DMS153 (cell line): ENCODE results near the gene ZMYND8.
"Not testable (repeated sequence)": the region's sequence is repeated elsewhere in the genome, so short reads cannot be mapped to it uniquely, and the experiment has no call there.

Experiments used
- DNase-seq: peaks from one replicate; lab custom pipeline; 2025; lab: John Stamatoyannopoulos, UW

Gene ZMYND8

DNA sequence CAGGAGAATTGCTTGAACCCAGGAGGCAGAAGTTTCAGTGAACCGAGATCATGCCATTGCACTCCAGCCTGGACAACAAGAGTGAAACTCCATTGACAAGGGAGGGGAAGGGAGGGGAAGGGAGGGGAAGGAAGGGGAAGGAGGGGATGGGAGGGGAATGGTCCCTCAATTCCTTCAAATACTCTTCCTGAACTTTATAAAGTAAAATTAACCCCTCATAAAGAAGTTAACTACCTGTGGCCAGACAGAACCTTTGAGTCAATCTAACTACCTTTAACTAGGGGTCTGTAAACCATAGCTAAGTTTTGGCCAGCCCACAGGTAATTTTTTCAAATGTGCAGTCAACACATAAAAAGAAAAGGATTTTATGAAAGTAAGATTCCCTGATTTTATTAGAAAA is 131.0 kb downstream of the ZMYND8 start:
- DNase-seq = no peak

DNA sequence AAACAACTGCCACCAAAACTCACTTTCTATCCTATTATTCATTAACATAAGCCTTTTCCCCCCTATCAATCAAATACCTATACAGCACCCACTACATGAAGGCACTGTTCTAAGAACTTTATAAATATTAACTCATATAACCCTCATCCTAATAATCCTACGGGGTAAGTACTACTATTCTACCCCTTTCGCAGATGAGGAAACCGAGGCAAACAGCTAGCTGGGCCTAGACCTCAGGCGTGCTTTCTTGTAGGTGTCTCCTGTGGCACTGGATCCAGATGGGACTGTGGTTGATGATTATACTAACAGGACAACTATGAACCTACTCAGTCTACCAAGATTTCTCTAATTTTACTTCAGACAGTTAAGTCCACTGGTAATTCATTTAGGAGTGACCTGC is 131.6 kb downstream of the ZMYND8 start:
- DNase-seq = no peak

DNA sequence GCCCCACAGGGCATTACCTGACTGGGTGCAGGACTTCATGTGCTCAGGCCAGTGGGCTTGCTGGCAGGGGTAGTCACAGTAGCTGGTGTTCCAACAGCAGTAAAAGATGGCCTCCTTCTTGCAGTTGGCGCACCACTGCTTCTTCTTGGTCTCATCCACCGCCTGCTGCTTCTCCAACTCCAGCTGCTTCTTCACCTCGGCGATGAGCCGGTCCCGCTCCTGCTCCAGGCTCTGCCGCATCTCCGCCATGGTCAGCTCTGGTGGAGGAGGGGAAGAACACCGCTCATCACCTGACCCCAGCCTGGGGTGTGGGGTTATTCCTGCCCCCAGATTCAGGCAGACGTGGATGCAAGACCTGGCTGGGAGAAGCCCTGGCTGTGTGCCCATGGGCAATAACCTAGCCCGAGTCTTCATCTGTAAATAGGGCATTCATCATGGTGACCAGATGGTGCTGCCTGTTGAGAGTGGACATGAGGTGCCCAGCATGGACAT is 132.2 kb downstream of the ZMYND8 start:
- no peak for DNase-seq

DNA sequence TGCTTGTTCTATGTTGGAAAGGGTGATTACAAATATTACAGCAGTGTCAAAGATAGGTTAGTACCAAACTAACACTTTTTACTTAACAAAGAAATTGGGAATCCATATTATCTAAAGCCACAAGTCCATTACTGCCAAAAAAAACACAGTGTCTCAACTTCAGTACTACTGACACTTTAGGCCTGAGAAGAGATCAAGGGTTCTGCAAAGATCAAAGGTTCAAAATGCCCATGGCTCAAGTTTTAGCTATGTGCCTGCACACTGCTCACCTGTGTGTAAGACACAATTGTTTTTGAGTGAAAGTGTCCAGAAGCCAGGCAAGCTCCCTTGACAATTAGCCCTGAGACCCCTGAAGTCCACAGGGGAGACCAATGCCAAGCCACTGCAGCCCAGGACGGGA is 132.6 kb downstream of the ZMYND8 start:
- no peak for DNase-seq

DNA sequence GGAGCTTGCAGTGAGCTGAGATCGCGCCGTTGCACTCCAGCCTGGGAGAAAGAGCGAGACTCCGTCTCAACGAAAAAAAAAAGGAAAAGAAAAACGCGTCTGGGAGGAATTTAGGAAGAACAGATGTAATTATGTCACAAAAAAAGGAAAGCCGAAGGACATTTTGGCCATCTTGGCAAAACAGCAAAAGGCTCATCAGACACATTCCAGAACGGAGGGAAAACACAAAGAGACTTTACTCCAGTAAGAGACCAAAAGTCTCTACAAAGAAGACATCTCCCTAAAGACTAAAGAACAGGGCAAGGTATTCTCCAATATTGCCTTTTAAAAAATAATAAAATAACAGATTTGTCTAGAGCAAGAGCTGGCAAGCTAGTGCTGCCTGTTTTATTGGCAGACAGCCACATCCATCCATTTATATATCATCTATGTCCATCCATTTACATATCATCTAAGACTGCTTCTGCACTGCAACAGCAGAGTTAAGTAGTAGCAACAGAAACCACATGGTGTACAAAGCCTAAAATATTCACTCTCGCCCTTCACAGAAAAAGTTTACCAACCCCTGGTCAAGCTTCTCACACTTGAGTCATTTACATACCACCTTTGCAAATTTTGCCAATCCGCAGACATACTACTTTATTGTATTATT is 133.9 kb downstream of the ZMYND8 start:
- no peak for DNase-seq

DNA sequence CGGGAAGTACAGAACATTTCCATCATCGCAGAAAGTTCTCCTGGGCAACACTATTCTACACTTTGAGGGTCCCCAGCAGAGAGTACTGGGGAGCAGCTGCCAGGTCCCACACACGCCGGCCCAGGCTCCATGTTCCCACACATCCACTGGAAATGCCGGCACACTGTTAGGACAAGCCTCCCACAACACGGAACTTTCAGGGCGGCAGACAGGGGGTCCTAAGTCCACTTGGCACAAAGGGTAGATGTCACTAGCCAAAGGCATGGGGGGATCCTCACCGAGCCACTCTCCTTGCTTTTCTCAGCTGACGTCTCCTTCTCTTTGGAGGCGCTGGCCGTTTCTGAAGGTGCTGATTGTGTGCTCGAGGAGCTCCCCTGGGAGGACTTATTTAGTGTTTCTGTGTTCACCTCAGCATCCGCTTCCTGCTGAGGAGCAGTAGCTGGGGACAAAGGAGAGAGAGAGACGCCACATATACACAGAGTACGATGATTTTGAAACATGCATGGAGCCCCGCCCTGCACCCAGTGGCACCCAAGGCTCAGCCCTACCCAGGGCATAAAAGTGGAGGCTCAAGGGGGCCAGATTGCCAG is 135.4 kb downstream of the ZMYND8 start:
- no peak for DNase-seq

DNA sequence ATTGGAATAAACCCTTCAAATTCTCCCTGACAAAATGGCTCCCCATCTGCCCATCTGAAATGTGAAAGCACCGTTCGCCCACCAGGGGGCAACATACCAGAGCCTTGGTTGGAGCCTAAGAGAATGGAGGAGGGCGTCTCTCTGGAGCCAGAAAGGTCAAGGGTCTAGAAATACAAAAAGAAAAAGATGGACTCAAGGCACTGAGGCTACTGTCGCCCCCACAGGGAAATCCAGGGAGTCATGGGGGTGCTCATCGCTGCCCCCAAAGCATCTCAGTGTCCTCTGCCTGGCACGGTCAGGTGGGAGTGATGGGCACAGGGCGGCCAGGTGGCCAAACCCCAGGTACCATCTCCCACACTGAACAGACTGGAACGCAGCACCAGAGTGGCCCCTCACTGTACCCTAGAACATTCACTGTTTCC is 136.3 kb downstream of the ZMYND8 start:
- DNase-seq = no peak

DNA sequence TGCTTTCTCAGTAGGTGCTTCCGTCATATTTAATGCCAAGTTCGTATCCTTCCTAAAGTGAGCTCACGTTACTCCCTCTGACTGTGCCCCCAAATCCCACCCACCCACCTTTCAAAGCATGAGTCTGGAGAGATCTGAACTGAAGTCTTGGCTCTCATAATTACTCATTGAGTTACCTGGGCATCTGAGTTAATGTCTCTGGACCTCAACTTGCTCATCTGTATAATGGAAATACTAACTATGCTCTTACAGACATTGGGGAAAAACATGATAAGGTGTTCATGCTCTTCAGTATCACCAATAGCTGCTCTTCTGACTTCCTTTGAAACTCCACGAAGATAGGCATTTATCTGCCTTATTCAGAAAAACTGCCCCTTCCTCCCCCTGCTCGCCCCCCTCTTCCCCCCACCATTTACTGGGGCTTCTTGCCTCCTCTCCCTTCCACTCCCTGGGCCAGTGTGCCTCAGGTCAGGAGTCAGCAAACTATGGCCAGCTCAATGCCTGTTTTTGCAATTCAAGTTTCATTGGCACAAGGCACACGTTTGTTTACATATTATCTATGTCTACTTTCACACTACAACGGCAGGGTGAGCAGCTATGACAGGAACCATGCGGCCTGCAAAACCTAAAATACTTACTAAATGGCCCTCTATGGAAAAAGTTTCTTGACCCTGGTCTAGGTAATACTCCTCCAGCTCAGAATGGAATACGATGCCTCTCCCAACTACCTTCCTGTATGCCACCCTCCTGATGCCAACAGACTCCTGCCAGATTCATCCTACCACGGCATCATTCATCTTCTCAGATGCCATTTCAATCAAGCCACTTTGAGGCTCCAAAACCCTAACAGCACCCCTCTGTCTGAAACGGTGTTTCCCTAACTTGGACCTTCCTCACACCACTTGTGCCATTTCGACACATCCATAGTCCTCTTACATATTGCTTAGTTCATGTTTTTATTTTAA is 138.7 kb downstream of the ZMYND8 start:
- DNase-seq = no peak

DNA sequence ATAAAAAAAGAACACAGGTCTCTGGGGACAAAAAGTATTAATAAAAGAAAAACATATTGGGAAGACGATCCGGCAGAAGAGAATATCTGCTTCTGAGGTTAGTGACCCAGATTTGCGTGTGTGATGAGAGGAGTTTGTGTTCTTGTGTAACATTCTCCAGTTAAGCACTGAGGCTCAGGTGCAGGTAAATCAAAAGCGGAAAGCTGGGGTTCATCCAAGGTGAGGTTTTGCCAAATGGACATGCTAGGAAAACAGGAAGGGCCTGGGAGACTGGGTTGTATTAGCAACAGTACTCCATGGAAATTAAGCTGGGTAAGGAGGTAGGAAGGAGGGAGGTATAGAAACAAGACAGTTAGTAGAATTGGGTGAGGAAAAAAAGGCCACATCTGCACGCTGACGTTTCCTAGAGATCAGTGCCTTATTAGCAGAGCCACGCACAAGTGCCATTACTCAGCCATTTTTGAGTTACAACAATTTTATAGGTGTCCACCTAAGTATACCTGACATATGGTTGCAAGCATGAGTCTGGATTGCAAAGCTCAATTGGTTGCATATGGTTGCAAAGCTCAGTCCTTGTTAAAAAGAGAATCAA is 139.6 kb downstream of the ZMYND8 start:
- DNase-seq = no peak

DNA sequence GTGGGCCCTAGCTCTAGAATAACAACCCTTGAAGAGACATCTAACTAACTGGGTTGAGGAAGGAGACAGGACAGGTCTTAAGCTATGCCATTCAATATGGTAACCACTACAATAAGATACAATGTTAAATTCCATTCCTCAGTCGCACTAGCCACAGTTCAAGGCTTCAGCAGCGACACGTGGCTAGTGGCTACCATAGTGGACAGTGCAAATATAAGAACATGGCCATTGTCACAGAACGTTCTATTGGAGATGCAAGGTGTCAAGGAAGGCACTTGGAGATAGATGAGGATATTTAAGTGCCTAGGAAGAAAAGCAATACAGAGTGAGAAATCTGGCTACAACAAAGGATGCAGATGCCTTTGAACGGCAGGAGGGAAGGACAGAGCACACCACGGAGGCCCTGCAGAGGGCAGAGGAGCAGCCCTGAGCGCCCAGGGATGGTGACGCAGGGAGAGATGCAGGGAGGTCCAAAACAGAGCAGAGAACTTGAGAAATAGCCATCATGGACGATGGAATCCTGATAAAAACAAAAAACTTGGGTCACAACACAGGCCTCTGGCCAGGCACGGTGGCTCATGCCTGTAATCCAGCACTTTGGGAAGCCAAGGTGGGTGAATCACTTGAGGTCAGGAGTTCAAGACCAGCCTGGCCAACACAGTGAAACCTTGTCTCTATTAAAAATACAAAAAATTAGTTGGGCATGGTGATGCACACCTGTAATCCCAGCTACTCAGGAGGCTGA is 140.7 kb downstream of the ZMYND8 start:
- no peak for DNase-seq

DNA sequence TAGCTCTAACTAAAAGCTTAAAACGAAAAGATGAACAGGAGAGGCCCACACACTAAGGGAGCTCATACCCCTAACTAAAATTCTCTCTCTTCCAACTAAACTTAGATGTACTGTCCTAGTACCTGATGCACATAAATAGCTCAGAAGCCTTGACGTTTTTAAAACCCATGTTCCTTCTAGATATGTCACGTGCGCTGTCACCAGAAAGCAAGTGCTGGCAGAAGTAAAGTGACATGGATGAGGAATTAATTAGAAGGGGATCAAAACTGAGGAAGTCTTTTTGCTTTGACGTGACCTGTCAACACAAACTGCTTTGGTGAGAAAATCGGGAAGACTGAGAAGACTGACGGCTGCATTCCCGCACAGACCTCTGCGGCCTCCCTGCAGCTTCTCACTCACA is 142.5 kb downstream of the ZMYND8 start:
- no peak for DNase-seq

DNA sequence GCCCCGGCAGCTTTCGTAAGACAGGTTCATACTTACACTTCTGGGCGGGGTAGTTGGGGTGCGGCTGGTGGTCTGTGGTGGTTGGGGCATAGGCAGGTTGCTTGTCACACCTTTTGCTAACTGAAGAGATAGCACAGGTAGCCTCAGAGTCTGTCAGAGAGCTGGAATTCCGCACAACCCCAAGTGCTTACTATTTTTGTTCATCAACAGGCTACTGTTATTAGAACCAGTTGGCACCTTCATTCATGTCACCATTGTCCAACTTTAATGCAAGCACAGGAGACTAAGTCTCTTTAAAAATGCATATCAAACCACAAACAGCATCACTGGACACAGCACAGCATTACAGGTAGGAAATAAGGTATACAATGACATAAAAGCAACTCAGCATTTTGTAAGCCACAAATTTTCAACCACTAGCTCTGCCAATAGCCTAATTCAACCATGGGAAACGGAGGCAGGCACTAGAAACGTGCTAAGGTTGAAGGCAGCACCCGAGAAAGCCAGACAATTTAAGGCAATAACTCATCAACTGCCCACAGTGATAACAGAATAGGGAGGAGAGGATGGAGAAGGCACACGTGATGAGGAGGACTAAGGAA is 143.8 kb downstream of the ZMYND8 start:
- DNase-seq = no peak

DNA sequence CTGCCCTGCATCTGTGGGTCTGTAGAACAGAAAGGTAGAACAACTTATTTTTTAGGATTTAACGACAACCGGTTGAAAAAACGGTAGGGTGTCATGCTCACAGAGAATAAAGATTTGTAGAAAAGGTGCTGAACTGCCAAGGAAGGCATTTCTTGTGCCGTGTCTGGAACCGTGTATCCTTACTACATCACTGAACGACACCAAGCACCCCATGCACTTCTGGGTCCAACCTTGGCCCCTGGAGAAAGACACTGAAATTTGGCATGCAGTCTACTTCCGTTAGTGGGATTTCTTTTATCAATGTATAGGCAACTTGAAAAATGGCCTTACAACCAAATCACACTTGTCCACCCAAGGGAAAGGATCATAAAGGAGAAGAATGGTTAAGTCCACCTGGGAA is 145.5 kb downstream of the ZMYND8 start:
- no peak for DNase-seq

DNA sequence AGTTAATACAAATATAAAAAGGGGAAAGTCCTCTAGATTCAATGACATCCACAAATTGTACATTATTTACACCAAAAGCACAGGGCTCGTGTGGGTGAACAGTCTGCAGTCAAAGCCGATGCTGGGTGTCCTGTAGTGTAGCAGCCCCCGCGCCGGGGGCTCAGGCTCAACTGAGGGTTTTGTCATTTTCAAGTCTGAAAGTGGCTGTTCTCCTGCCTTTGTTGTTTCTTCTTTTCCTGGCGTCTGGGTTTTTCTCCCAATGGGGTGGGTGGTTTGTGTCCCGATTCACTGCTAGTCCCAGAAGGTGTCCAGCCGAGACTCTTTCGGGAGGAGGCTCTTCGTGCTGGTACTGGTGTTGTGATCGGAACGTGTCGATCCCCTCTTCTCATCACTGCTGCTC is 146.0 kb downstream of the ZMYND8 start:
- DNase-seq = no peak

DNA sequence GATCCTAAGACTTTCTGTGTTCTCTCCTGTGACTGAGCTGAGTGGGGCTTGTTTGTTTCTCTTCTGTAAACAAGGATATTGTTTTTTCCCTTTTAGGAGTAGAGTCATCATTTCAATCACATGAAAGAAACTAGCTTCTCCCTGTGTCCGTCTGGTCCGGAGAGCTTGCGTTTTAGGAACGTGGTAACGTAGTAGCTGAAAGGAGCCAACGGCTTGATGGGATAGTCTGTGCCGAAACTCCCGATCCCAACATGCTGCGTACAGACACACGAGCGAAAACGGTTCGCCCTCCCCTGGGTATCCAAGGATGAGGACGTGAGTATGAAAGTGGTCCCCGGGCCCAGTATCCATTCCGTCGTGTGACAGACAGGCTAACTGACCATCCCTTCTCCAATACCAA is 146.5 kb downstream of the ZMYND8 start:
- DNase-seq = no peak

DNA sequence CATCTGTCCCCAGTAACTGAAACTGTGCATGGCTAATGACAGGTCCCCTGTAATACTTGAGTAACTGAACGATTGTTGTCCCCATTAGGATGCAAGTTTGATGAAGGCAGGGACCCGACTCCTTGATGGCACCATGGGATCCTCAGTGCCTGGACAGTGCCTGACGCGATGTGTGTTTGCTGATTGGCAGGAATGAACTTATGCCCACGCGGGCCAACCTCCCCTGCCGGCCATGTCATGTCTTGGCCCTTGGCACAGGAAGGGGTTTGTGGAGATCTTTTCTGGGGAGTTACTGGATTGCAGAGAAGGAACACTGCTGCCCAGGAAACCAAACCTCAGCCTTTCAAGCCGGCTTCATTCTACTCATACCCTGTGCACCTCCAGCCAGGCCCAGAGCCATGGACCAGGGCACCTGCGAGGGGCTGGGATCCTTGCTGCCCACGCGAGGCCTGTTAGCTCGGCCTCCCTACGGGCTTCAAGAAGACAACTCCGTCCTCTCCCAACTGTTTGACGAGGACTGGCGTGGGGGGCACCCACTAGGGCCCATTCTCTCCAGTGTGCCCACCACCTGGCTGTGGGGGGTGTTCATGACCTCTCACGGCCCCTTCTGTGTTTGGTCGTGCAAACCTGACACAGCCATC is 147.8 kb downstream of the ZMYND8 start:
- no peak for DNase-seq

DNA sequence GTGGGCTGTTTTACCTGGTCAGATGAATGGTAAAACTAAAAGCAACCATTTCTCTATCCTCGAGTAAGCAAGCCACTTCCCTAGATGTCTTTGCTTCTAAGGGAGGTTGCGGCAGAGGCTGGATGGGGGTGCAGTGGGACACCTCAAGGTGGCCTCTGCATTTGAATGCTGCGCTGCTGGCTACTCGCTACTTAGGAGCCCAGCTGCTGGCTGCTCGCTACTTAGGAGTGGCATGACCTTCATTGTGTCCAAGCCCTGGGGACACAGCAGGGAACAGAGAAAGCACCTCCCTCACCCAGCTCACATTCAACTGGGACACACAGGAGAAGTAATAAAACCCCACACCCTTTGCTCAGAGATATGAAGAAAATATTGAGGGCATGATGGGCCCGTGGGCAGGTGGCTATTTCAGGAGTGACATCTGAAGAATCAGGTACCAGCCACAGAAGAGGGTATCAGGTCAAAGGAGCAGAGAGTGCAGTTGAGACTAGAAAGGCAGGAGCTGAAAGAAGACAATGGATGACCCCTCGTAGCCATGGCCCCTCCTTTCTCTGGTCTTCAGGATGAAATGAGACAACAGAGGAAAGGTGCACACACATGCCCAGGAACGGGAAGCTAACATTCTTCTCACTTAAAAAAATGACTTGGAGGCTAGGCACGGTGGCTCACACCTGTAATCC is 149.4 kb downstream of the ZMYND8 start:
- no peak for DNase-seq

DNA sequence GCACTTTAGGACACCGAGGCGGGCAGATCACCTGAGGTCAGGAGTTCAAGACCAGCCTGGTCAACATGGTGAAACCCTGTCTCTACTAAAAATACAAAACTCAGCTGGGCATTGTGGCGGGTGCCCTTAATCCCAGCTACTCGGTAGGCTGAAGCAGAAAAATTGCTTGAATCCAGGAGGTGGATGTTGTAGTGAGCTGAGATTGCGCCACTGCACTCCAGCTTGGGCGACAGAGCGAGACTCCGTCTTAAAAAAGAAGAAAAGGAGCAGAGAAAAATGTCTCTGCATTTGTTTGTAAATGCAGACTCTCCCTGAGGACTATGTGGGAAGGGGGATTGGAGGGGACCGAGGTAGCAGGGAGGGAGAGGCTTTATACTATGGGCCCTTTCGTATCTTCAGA is 149.9 kb downstream of the ZMYND8 start:
- DNase-seq = not testable (repeated sequence)

DNA sequence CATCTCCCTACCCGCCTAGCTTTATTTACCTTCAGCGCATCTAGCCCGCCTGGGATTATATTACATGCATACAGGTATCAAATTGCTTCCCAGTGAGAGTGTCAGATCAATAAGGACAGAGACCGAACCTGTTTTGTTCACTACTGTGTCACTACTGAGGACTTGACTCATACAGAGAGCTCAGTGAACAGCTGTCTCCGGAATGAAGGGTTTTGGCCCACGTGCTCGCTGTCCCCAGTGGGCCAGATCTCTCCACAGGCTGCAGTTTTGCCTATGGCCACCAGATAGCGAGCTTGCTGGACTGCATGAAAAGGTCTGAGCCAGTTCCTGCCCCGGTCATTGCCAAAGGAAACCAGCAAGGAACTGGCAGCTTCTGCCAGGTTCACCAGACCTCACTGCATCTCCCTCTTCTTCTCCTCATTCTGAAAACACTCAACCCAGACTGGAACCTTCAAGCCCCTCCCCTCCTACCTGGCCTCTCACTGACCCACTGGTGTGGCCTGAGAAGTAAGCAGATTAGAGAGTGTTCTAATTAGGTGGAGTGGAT is 150.8 kb downstream of the ZMYND8 start:
- peak; percentile 60 for DNase-seq

DNA sequence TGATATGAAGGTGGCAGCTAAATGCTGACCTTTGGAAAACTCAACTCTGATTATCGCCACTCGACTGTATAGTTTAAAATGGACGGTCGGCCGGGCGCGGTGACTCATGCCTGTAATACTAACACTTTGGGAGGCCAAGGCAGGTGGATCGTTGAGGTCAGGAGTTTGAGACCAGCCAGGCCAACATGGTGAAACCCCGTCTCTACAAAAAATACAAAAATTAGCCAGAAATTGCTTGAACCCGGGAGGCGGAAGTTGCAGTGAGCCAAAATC is 151.7 kb downstream of the ZMYND8 start:
- DNase-seq = not testable (repeated sequence)
